ENCODE results near the gene PNPT1.

The PNPT1 gene

DNA sequence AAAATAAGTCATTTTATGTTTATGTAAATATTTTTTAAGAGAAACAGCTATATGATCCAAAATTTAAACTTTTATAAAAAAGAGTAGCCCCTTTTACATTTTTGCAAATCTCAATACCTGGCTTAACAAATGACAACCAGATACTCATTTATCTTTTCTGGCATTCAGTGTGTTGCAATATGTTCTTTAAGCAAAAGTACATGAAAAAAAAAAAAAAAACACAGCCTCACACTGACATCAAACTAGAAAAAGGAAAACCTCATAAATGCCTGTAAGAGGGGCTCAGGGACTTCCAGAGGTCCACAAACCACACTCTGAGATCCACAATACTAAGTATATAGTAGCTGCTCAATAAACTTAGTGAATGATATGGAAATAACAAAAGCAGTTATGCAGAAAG, 98.1 kb downstream of the PNPT1 start:
- no peak overlapping the region for H3K27ac ChIP-seq
- no peak for TF ChIP-seq CTCF (conservative IDR thresholded peaks at IDR 0.05)
- TF ChIP-seq ZFX (IDR thresholded peaks at IDR 0.05): no peak

DNA sequence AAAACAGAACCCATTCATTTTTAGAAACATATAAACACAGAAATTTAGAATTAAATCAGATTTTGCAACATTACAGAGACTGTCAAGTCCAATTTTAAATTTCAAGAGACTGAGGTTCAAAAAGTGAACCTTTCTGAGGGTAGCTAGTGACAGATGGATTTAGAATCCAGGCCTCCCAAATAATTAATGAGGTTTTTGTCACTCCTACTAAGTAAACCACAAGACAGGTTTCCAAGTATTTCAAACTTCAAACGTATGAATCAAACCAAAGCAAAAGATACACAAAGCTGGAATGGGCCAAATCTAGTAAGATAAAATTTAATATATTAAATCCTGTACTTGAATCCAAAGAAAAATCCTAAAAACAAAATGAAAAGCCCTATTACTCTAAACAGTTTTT, 101.5 kb downstream of the PNPT1 start:
- TF ChIP-seq CTCF (conservative IDR thresholded peaks at IDR 0.05): no peak
- no peak for TF ChIP-seq ZFX (IDR thresholded peaks at IDR 0.05)
- H3K27ac ChIP-seq: no peak overlapping the region

- no peak overlapping the region for H3K27ac ChIP-seq
These were observed 102.7 kb downstream of the PNPT1 start for GRCh38 chr2:55590810-55591440.

DNA sequence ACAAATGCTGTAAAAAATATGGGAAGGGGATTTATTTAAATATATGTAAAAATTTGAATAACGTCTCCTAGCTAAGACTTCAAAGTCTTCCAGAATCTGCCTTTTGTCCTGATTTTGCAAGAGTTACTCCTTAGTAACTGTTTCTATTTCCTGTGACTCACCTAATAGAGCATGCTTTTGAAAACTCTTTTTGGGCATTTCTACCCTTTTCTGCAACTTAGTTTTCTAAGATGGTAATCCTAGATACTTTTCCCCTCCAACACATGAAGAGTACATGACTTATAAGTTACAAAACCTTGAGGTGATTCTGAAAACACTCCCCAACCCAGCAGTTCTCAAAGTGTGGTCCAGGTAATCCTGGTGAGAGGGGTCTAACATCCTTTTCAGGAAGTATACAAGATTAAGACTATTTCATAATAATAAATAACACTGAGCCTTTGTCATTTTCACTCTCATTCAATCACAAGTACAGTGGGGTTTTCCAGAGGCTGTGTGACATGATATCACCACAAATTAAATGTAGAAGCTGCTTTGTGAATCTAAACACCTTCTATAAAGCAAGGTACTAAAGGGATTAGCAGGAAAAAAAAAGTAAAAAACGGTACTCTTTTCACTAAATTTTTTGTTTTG, 108.1 kb downstream of the PNPT1 start:
- TF ChIP-seq CTCF (conservative IDR thresholded peaks at IDR 0.05): no peak
- TF ChIP-seq ZFX (IDR thresholded peaks at IDR 0.05): no peak

More at GRCh38 chr2:55590810-55591440, 102.7 kb downstream of the PNPT1 start:
- TF ChIP-seq CTCF (conservative IDR thresholded peaks at IDR 0.05) (no peak), ZFX (IDR thresholded peaks at IDR 0.05) (no peak)

More for the DNA sequence above, 108.1 kb downstream of the PNPT1 start:
- H3K27ac ChIP-seq: no peak overlapping the region

All from C4-2B (cell line).